HUES64 (cell line): Measurements from ENCODE around the gene SFXN2.
"Not testable (repeated sequence)": the region's sequence is repeated elsewhere in the genome, so short reads cannot be mapped to it uniquely, and the experiment has no call there.

Source experiments
- H3K27ac ChIP-seq: 2 replicates; pipeline ENCODE4 v1.7.0; 2013; ENCODE audit warnings: low read depth, low read length, inconsistent platforms
- H3K27me3 ChIP-seq: 2 replicates; pipeline ENCODE4 v1.6.1; 2013; ENCODE audit warnings: mild to moderate bottlenecking, low read length; ENCODE audit not compliant: insufficient read depth
- H3K36me3 ChIP-seq: 2 replicates; pipeline ENCODE4 v1.6.1; 2013; ENCODE audit warnings: mild to moderate bottlenecking, low read length; ENCODE audit not compliant: insufficient read depth
- H3K4me1 ChIP-seq: 2 replicates; pipeline ENCODE4 v1.6.1; 2013; ENCODE audit warnings: mild to moderate bottlenecking, low read length, moderate library complexity; ENCODE audit not compliant: insufficient read depth
- H3K4me3 ChIP-seq: 2 replicates; pipeline ENCODE4 v1.5.1; 2013; ENCODE audit warnings: mild to moderate bottlenecking, low read length, moderate library complexity
- H3K9ac ChIP-seq: 2 replicates; pipeline ENCODE4 v1.6.1; 2013; ENCODE audit warnings: mild to moderate bottlenecking, low read depth, low read length
- H3K9me3 ChIP-seq: 2 replicates; pipeline ENCODE4 v1.6.1; 2013; ENCODE audit warnings: low read depth, low read length; ENCODE audit not compliant: insufficient read depth
- whole genome bisulfite sequencing: fragments of 150-250, 120-280 bp; methylation state at CpG from one replicate; pipeline ENCODE4 v1.1.7; 2013; ENCODE audit warnings: missing lambda C conversion rate; 5-methylcytosine and 5-hydroxymethylcytosine counted together

Gene SFXN2

DNA sequence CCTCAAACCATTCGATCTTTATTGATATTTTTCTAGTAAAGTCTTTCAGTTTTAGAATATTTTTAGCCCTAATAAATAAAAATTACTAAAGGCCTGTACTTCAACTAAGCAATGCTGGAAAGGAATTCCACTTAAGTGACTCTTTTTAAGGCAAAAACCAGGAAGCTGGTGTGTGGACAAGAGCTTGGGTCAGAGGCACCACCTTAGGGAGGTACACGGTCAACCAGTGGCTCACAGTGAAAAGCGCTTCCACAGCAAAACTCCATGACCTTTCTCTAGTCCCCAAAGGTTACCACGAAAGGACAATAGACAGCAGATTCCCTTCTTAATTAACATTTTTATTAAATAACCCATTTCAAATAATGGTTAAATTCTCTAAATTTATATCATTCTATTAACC is 31.5 kb upstream of the SFXN2 start:
- no peaks in the 10 kb centered on the region for H3K27me3 ChIP-seq
- 91% methylated on average over 3 of the region's 4 CpGs for WGBS
- no peaks in the 10 kb centered on the region for H3K9me3 ChIP-seq
- H3K27ac ChIP-seq, result no peak overlapping the region
- no peak overlapping the region for H3K9ac ChIP-seq
- H3K4me1 ChIP-seq, result peaks cover 14% of the 10 kb centered on the region
- peaks cover 25% of the 10 kb centered on the region for H3K36me3 ChIP-seq
- no peak overlapping the region for H3K4me3 ChIP-seq

DNA sequence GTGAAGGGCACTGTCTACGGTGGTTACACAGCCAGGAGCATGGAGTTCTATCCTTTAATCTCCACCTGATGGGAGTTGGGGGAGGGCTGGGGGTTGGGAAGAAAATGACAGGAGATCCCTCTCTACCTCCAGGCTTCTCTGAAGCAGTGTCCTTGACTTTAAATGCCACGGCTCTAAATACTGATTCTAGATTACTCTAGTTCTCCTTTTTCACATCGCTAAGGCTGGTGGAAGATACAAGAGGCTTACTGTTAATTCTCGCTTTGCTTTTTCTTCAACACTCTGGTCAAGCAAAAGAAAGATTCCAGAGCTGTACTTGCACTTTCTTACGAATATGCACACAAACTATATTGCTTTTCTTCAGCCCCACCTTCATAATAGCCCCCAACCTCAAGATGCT is 30.7 kb upstream of the SFXN2 start:
- H3K4me3 ChIP-seq, result no peak overlapping the region
- H3K36me3 ChIP-seq, result peaks cover 27% of the 10 kb centered on the region
- H3K27ac ChIP-seq, result no peak overlapping the region
- H3K9me3 ChIP-seq, result no peaks in the 10 kb centered on the region
- H3K9ac ChIP-seq, result no peak overlapping the region
- WGBS, result 97% methylated on average over 5 of the region's 5 CpGs
- H3K4me1 ChIP-seq, result peaks cover 6% of the 10 kb centered on the region
- no peaks in the 10 kb centered on the region for H3K27me3 ChIP-seq

DNA sequence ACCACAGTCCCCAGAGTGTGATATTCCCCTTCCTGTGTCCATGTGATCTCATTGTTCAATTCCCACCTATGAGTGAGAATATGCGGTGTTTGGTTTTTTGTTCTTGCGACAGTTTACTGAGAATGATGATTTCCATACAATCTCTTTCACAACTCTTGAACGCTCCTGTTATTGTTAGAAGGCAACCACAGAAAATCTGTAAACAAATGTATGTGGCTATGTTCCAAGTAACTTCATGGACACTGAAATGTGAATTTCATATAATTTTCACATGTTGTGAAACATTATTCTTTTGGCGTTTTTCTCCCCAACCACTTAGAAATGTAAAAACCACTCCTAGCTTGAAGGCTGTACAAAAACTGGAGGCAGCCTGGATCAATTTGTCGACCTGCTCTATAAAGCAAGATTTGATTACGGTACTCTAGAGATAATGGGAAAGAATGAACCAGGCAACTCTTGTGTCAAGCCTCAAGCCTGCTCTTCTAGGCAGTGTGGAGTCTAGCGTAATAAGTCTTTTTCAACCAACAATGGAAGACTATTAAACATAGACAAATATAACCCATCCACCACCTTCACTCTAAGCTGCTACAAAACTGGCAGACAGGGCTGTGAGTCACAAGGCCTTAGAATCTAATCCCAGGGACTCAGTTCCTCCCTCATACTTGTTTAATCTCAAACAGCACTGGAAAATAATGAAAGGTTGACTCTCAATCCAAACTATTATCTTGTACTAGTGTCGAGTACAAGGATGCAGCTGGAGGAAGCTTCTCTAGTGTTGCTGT is 23.0 kb upstream of the SFXN2 start:
- Histone ChIP-seq H3K27ac (no peak overlapping the region), H3K9me3 (no peaks in the 10 kb centered on the region), H3K4me1 (no peaks in the 10 kb centered on the region), H3K36me3 (peaks cover 26% of the 10 kb centered on the region), H3K4me3 (no peak overlapping the region), H3K27me3 (no peaks in the 10 kb centered on the region), H3K9ac (no peak overlapping the region)
- 95% methylated on average over 6 of the region's 8 CpGs for WGBS

DNA sequence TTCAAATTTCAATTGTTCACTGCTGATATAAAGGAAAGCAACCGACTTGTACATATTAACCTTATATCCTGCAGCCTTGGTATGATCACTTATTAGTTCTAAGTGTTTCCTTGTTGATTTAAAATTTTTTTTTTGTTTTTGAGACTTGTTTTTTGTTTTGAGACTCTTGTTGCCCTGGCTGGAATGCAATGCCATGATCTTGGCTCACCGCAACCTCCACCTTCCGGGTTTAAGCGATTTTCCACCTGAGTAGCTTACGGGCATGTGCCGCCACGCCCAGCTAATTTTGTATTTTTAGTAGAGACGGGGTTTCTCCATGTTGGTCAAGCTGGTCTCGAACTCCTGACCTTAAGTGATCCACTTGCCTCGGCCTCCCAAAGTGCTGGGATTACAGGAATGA is 19.0 kb upstream of the SFXN2 start:
- H3K27ac ChIP-seq, H3K9ac ChIP-seq, H3K27me3 ChIP-seq, H3K9me3 ChIP-seq, H3K4me3 ChIP-seq, H3K4me1 ChIP-seq: not testable (repeated sequence)
- peaks cover 42% of the 10 kb centered on the region for H3K36me3 ChIP-seq
- WGBS, result 97% methylated on average over 9 of the region's 10 CpGs

DNA sequence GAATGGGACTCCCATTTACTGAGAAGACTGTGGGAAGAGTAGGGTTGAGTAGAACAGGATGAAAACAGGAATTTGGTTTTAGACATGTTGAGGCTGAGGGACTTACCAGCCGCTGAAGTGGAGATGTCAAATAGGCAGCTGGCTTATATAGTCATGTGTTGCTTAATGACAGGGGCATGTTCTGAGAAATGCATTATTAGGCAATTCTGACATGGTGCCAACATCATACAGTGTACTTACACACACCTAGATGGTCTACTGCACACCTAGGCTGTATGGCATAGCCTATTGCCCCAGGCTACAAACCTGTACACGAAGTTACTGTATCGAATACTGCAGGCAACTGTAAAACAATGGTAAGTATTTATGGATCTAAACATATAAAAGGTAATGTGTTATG is 17.7 kb upstream of the SFXN2 start:
- H3K27ac ChIP-seq, result no peak overlapping the region
- WGBS, result over 99% methylated on average over 3 of the region's 3 CpGs
- no peak overlapping the region for H3K4me3 ChIP-seq
- H3K36me3 ChIP-seq, result peaks cover 42% of the 10 kb centered on the region
- H3K9ac ChIP-seq, result no peak overlapping the region
- no peaks in the 10 kb centered on the region for H3K9me3 ChIP-seq
- no peaks in the 10 kb centered on the region for H3K4me1 ChIP-seq
- no peaks in the 10 kb centered on the region for H3K27me3 ChIP-seq

DNA sequence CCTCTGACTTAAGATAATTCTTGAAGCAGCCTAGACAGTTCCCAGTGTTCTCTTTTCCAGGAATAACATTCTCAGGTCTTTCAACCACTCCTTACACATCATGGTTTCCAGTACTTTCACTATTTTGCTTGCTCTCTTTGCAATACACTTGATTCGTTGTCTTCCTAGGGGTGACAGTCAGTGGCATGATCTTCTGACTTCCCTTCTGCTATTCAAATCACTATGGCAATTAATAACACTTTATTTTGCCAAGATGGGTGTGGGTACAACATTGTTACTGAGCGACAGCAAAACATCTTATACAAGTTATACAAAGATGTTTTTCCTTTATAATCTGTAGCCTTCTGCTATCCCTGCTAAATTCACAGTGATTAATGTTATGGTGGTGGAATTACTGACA is 15.5 kb upstream of the SFXN2 start:
- H3K9ac ChIP-seq, result no peak overlapping the region

DNA sequence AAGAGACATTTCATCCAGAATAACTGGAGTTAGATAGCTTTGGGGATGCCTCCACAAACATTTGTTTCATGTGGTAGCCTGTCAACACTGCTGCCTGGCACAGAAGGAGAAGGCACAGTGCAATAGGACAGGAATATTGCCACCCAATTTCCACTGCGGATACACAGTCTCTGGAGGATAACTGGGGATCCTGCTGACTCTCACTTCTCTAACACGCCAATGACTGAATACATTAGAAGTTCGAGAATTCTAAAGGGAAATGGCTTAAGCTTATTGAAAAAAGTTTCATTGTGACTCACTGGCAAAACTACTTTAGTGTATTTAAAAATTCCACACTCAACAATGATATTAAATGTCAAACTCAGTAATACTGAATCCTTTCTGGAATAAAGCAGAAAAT is 13.2 kb upstream of the SFXN2 start:
- WGBS, result 100% methylated on average over 2 of the region's 3 CpGs

More for the DNA sequence above, 15.5 kb upstream of the SFXN2 start:
- H3K27me3 ChIP-seq, result no peaks in the 10 kb centered on the region
- H3K27ac ChIP-seq, result no peak overlapping the region
- WGBS, result 98% methylated on average over 1 of the region's 2 CpGs
- H3K36me3 ChIP-seq, result peaks cover 34% of the 10 kb centered on the region
- H3K4me3 ChIP-seq, result no peak overlapping the region
- H3K4me1 ChIP-seq, result no peaks in the 10 kb centered on the region
- H3K9me3 ChIP-seq, result no peaks in the 10 kb centered on the region

DNA sequence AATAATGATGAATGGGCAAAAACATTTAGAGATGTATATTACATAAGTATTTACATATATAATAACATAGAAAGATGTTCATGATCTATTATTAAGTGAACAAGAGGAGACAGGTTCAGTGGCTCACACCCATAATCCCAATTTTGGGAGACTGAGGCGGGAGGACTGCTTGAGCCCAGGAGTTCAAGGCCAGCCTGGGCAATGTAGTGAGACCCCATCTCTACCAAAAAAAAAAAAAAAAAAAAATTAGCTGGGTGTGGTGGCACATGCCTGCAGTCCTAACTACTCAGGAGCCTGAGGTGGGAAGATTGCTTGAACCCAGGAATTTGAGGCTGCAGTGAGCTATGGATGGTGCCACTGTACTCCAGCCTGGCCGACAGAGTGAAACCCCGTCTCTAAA is 12.6 kb upstream of the SFXN2 start:
- peaks cover 27% of the 10 kb centered on the region for H3K36me3 ChIP-seq
- H3K27ac ChIP-seq, result no peak overlapping the region
- no peak overlapping the region for H3K9ac ChIP-seq
- H3K4me3 ChIP-seq, result no peak overlapping the region
- no peaks in the 10 kb centered on the region for H3K4me1 ChIP-seq
- WGBS, result 100% methylated on average over 1 of the region's 3 CpGs
- no peaks in the 10 kb centered on the region for H3K27me3 ChIP-seq
- H3K9me3 ChIP-seq, result no peaks in the 10 kb centered on the region

More for the DNA sequence above, 13.2 kb upstream of the SFXN2 start:
- Histone ChIP-seq H3K36me3 (peaks cover 31% of the 10 kb centered on the region), H3K9ac (no peak overlapping the region), H3K9me3 (no peaks in the 10 kb centered on the region), H3K27me3 (no peaks in the 10 kb centered on the region), H3K27ac (no peak overlapping the region), H3K4me3 (no peak overlapping the region), H3K4me1 (no peaks in the 10 kb centered on the region)

DNA sequence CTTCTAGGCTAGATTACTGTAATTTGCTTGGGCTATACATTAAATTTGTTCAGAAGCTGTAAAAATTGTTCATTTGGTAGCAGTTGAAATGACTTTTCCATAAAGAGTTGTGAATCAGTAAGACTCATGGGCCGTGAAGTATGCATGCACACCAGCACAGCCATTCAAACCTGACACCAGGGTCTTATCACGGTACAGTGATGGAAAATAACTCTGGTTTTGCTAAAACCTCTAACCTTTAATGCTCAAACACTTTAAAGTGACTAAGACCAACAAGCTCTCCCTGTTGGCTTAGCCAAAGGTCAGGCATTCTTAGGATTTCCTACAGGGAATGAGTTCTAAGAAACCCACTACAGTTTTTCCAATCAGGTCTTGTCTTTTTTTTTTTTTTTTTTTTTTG is 11.7 kb upstream of the SFXN2 start:
- Histone ChIP-seq H3K4me3 (no peak overlapping the region), H3K27ac (no peak overlapping the region), H3K36me3 (peaks cover 24% of the 10 kb centered on the region), H3K27me3 (no peaks in the 10 kb centered on the region), H3K9me3 (no peaks in the 10 kb centered on the region), H3K9ac (no peak overlapping the region), H3K4me1 (no peaks in the 10 kb centered on the region)
- 97% methylated on average over 2 of the region's 2 CpGs for WGBS

DNA sequence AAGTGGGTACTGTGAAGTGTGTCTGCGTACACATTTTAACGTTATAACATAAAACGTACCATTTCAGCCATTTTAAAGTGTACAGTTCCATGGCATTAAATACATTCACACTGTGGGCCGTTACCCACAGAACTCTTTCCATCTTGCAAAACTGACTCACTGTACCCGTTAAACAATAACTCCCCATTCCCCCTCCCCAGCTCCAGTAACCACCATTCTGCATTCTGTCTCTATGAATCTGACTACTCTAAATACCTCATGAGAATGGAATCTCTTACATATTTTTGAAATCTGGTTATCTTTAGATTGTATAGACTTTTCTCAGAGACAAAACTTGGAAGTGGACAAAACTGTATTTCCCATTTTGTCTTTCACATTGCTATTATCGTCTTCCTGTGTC is 9.5 kb upstream of the SFXN2 start:
- Histone ChIP-seq H3K27me3 (no peaks in the 10 kb centered on the region), H3K4me3 (no peak overlapping the region), H3K27ac (no peak overlapping the region), H3K36me3 (peaks cover 4% of the 10 kb centered on the region), H3K4me1 (no peaks in the 10 kb centered on the region), H3K9me3 (no peaks in the 10 kb centered on the region), H3K9ac (no peak overlapping the region)
- WGBS, result 97% methylated on average over 6 of the region's 6 CpGs

DNA sequence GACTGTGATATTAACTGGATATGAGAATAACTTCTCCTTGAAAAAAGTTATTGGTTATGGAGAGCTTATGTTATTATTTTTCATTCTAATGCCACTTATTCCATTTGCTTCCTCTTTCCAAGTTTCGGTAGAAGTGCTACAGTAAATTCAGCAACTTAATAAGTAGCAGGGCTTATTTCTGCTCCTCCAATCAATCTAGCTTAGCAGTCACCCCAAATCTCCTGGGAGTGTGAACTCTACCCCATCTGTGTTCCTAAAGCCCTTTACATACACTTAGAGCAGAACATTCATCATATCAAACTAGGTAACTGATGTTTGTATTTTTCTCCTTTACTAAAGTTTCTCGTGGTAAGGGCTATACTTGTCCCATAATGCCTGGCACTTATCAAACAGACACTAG is 8.9 kb upstream of the SFXN2 start:
- 99% methylated on average over 2 of the region's 2 CpGs for WGBS
- H3K4me1 ChIP-seq, result peaks cover 3% of the 10 kb centered on the region; the same call in 1 of the 2 replicates
- H3K27me3 ChIP-seq, result no peaks in the 10 kb centered on the region
- H3K36me3 ChIP-seq, result peaks cover 4% of the 10 kb centered on the region
- H3K27ac ChIP-seq, result no peak overlapping the region
- no peaks in the 10 kb centered on the region for H3K9me3 ChIP-seq
- no peak overlapping the region for H3K9ac ChIP-seq
- no peak overlapping the region for H3K4me3 ChIP-seq

DNA sequence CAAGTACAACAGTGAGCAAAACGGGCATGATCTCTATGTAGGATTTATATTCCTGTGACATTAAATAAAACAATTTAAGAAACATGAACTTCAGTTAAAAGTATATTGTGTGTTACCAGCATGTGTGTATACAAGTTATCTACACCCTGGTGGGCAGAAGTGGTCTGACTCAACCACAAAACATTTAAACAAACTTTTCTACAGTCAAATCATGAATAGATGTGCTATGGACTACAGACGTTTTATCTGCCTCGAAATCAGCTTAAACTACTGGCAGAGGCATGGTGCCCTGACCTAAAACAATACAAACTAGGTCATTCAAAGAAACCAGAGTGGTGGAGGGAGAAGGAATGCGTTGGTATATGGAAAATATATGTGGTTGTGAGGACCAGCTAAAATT is 3.8 kb upstream of the SFXN2 start:
- Histone ChIP-seq H3K4me1 (peaks cover 11% of the 10 kb centered on the region; the same call in 1 of the 2 replicates), H3K27ac (no peak overlapping the region), H3K27me3 (no peaks in the 10 kb centered on the region), H3K9ac (no peak overlapping the region), H3K36me3 (no peaks in the 10 kb centered on the region), H3K4me3 (no peak overlapping the region), H3K9me3 (no peaks in the 10 kb centered on the region)
- WGBS, result 73% methylated on average over 3 of the region's 4 CpGs
